Jurkat, Clone E6-1 (cell line): ENCODE results near the gene CREB5.

Experiments
- DNase-seq: peaks from one replicate; pipeline ENCODE4 v3.0.0-alpha.2; 2011; ENCODE audit warnings: low read depth, low spot score
- H3K4me3 ChIP-seq: 2 replicates; pipeline ENCODE4 v1.5.1; 2011; ENCODE audit warnings: mild to moderate bottlenecking, low read length, control low read depth, moderate library complexity

CREB5 gene

GRCh38 chr7:28470344-28470743 is 58.0 kb downstream of the CREB5 start:
- DNase-seq: no peak

GRCh38 chr7:28472332-28472731 is 60.0 kb downstream of the CREB5 start:
- H3K4me3 ChIP-seq: no peak overlapping the region
- DNase-seq: no peak

More at GRCh38 chr7:28470344-28470743, 58.0 kb downstream of the CREB5 start:
- no peak overlapping the region for H3K4me3 ChIP-seq

- DNase-seq: no peak
- no peak overlapping the region for H3K4me3 ChIP-seq
Observed at GRCh38 chr7:28473571-28474281, 61.4 kb downstream of the CREB5 start.

- no peak overlapping the region for H3K4me3 ChIP-seq
- no peak for DNase-seq
Observed at GRCh38 chr7:28474282-28474638, 61.9 kb downstream of the CREB5 start.

- no peak for DNase-seq
- no peak overlapping the region for H3K4me3 ChIP-seq
Observed at GRCh38 chr7:28474640-28475039, 62.3 kb downstream of the CREB5 start.

- DNase-seq: no peak
- no peak overlapping the region for H3K4me3 ChIP-seq
Observed at GRCh38 chr7:28477041-28477442, 64.7 kb downstream of the CREB5 start.

GRCh38 chr7:28478656-28479055 is 66.3 kb downstream of the CREB5 start:
- DNase-seq: no peak
- H3K4me3 ChIP-seq: no peak overlapping the region

GRCh38 chr7:28479507-28479947 is 67.2 kb downstream of the CREB5 start:
- H3K4me3 ChIP-seq: no peak overlapping the region
- DNase-seq: no peak

- H3K4me3 ChIP-seq: no peak overlapping the region
- DNase-seq: no peak
Observed at GRCh38 chr7:28480595-28480994, 68.3 kb downstream of the CREB5 start.

GRCh38 chr7:28481091-28481926 is 69.0 kb downstream of the CREB5 start:
- no peak overlapping the region for H3K4me3 ChIP-seq
- peak; percentile 31 for DNase-seq

GRCh38 chr7:28483112-28483511 is 70.8 kb downstream of the CREB5 start:
- no peak for DNase-seq
- H3K4me3 ChIP-seq: no peak overlapping the region

- no peak overlapping the region for H3K4me3 ChIP-seq
- DNase-seq: no peak
Observed at GRCh38 chr7:28483908-28484605, 71.7 kb downstream of the CREB5 start.

GRCh38 chr7:28484606-28484935 is 72.3 kb downstream of the CREB5 start:
- DNase-seq: no peak
- no peak overlapping the region for H3K4me3 ChIP-seq

GRCh38 chr7:28487487-28487886 is 75.2 kb downstream of the CREB5 start:
- no peak overlapping the region for H3K4me3 ChIP-seq
- no peak for DNase-seq

GRCh38 chr7:28488061-28488791 is 75.9 kb downstream of the CREB5 start:
- H3K4me3 ChIP-seq: no peak overlapping the region
- DNase-seq: no peak

GRCh38 chr7:28490831-28491230 is 78.5 kb downstream of the CREB5 start:
- no peak for DNase-seq
- H3K4me3 ChIP-seq: no peak overlapping the region

GRCh38 chr7:28493477-28493876 is 81.2 kb downstream of the CREB5 start:
- H3K4me3 ChIP-seq: no peak overlapping the region
- DNase-seq: no peak

GRCh38 chr7:28497009-28497408 is 84.7 kb downstream of the CREB5 start:
- no peak for DNase-seq
- H3K4me3 ChIP-seq: no peak overlapping the region

- DNase-seq: no peak
- H3K4me3 ChIP-seq: no peak overlapping the region
Observed at GRCh38 chr7:28498636-28499035, 86.3 kb downstream of the CREB5 start.
